HG02970 (cell line): Measurements from ENCODE around the gene PTPN6.

Source experiments
- ATAC-seq: cut with Tn5 transposase; IDR thresholded peaks from one replicate; pipeline ENCODE4 v1.9.1; 2021; ENCODE audit warnings: mild to moderate bottlenecking, moderate library complexity, moderate number of reproducible peaks; ENCODE audit not compliant: unreplicated experiment, low FRiP score

The PTPN6 gene

GRCh38 chr12:6953442-6954315, 2.5 kb downstream of the PTPN6 start:
- ATAC-seq, result peak; percentile 46

GRCh38 chr12:6954316-6955107, 3.4 kb downstream of the PTPN6 start:
- no peak for ATAC-seq

GRCh38 chr12:6955108-6956020, 4.2 kb downstream of the PTPN6 start:
- ATAC-seq, result no peak

GRCh38 chr12:6956021-6956727, 5.0 kb downstream of the PTPN6 start:
- no peak for ATAC-seq

GRCh38 chr12:6957151-6957701, 6.1 kb downstream of the PTPN6 start:
- ATAC-seq, result no peak

GRCh38 chr12:6957741-6958608, 6.8 kb downstream of the PTPN6 start:
- no peak for ATAC-seq

GRCh38 chr12:6958609-6959057, 7.5 kb downstream of the PTPN6 start:
- no peak for ATAC-seq

- ATAC-seq, result peak; percentile 40
Measured at GRCh38 chr12:6959058-6959804, 8.1 kb downstream of the PTPN6 start.

GRCh38 chr12:6959805-6960592, 8.8 kb downstream of the PTPN6 start:
- no peak for ATAC-seq

GRCh38 chr12:6960593-6961277, 9.6 kb downstream of the PTPN6 start:
- no peak for ATAC-seq

GRCh38 chr12:6961278-6961694, 10.1 kb downstream of the PTPN6 start:
- no peak for ATAC-seq

GRCh38 chr12:6961695-6962284, 10.6 kb downstream of the PTPN6 start:
- no peak for ATAC-seq

GRCh38 chr12:6962285-6963015, 11.3 kb downstream of the PTPN6 start:
- no peak for ATAC-seq

GRCh38 chr12:6963016-6963731, 12.0 kb downstream of the PTPN6 start:
- no peak for ATAC-seq
